ENCODE results near the gene CASP9. TPM values are rescaled to one million over a fixed set of nuclear protein-coding genes. Genes with fewer than 3 reads are reported as not detected.
"Not testable (repeated sequence)": the region's sequence is repeated elsewhere in the genome, so short reads cannot be mapped to it uniquely, and the experiment has no call there.

Gene CASP9
- total RNA-seq, 1 experiment from 2014 or later = 8.0 TPM

DNA sequence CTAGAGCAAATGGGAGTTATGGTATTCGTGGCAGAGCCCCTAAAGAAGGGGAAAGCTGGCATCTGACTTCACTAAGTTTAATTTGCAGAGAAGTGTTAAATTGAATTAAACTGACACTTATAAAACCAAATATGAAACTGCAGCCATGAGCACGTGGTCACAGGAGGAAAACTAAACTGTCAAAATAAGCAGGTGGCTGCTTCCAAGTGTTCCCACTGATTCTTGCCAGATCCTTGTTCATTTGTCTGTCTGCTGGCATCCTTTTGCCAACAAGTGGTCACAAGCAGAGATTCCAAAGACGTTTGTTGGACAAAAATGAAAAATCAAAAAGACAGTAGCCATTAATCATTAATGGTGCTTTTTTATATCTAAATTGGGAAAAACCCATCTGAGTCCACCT, 54.7 kb downstream of the CASP9 start:
- no peaks in the 10 kb centered on the region for H3K79me2 ChIP-seq (ENCODE audit: low read length)
- intact Hi-C loops (cut with micrococcal nuclease) = no loop called here
- H3K27ac ChIP-seq (ENCODE audit: low read length) = no peak overlapping the region
- no TSS peak for BruUV-seq (replicated peaks)
- no peak overlapping the region for H2AFZ ChIP-seq (ENCODE audit: low read length)
- H4K20me1 ChIP-seq (ENCODE audit: low read length) = no peaks in the 10 kb centered on the region
- H3K4me3 ChIP-seq (ENCODE audit: low read length) = no peak overlapping the region
- no peaks in the 10 kb centered on the region for H3K9me3 ChIP-seq (ENCODE audit: low read length)
- no peaks in the 10 kb centered on the region for H3K36me3 ChIP-seq (ENCODE audit: low read depth, low read length)
- POLR2A ChIA-PET (ENCODE audit: unreplicated experiment) = no interaction called here
- no peak overlapping the region for H3K9ac ChIP-seq (ENCODE audit: low read length)
- no peaks in the 10 kb centered on the region for H3K4me1 ChIP-seq (ENCODE audit: insufficient read depth, low read length)
- no peaks in the 10 kb centered on the region for H3F3A ChIP-seq (ENCODE audit: low read length, unreplicated experiment)
- H3K9me2 ChIP-seq (replicated peaks; ENCODE audit: low read length) = no peaks in the 10 kb centered on the region
- CTCF ChIA-PET = no interaction called here
- no peak for TF ChIP-seq CTCF (conservative IDR thresholded peaks at IDR 0.05; ENCODE audit: low read depth, low read length)
- no peak for TF ChIP-seq EZH2phosphoT487 (IDR thresholded peaks at IDR 0.05; ENCODE audit: borderline replicate concordance, low read length)
- TF ChIP-seq EZH2 (IDR thresholded peaks at IDR 0.05; ENCODE audit: low read length, unreplicated experiment) = no peak
- no peak for DNase-seq
- no peak overlapping the region for H3K4me2 ChIP-seq (ENCODE audit: low read length)
- H3K27me3 ChIP-seq (ENCODE audit: low read length) = no peaks in the 10 kb centered on the region
- ATAC-seq = no peak

DNA sequence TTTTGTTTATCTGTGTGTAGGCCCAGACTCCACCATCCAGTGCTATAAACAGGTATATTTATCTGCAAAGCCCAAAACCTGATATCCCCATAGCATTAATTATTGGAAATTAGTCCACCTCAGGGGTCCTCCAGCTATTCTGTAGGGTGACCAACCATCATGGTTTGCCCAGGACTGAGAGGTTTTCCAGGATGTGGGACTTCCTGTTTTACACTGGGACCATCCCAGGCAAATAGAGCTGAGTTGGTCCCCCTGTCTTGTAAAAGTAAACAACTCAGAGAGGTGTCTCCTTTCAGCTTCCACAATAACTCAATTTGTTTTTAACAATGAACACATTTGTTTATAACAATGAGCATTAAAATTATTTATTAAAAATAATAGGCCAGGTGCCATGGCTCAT, 55.9 kb downstream of the CASP9 start:
- no peak overlapping the region for H3K9ac ChIP-seq (ENCODE audit: low read length)
- intact Hi-C loops (cut with micrococcal nuclease) = no loop called here
- DNase-seq (no peak), ATAC-seq (no peak)
- POLR2A ChIA-PET (ENCODE audit: unreplicated experiment) = no interaction called here
- no peaks in the 10 kb centered on the region for H3K9me2 ChIP-seq (replicated peaks; ENCODE audit: low read length)
- H3K4me3 ChIP-seq (ENCODE audit: low read length) = no peak overlapping the region
- no TSS peak for BruUV-seq (replicated peaks)
- H2AFZ ChIP-seq (ENCODE audit: low read length) = no peak overlapping the region
- CTCF ChIA-PET = no interaction called here
- H3K4me2 ChIP-seq (ENCODE audit: low read length) = no peak overlapping the region
- H3K36me3 ChIP-seq (ENCODE audit: low read depth, low read length) = no peaks in the 10 kb centered on the region
- H3K4me1 ChIP-seq (ENCODE audit: insufficient read depth, low read length) = no peaks in the 10 kb centered on the region
- TF ChIP-seq EZH2 (IDR thresholded peaks at IDR 0.05; ENCODE audit: low read length, unreplicated experiment) (no peak), EZH2phosphoT487 (IDR thresholded peaks at IDR 0.05; ENCODE audit: borderline replicate concordance, low read length) (no peak), CTCF (conservative IDR thresholded peaks at IDR 0.05; ENCODE audit: low read depth, low read length) (no peak)
- no peaks in the 10 kb centered on the region for H3K27me3 ChIP-seq (ENCODE audit: low read length)
- no peaks in the 10 kb centered on the region for H4K20me1 ChIP-seq (ENCODE audit: low read length)
- no peaks in the 10 kb centered on the region for H3K79me2 ChIP-seq (ENCODE audit: low read length)
- no peaks in the 10 kb centered on the region for H3K9me3 ChIP-seq (ENCODE audit: low read length)
- no peak overlapping the region for H3K27ac ChIP-seq (ENCODE audit: low read length)
- no peaks in the 10 kb centered on the region for H3F3A ChIP-seq (ENCODE audit: low read length, unreplicated experiment)

DNA sequence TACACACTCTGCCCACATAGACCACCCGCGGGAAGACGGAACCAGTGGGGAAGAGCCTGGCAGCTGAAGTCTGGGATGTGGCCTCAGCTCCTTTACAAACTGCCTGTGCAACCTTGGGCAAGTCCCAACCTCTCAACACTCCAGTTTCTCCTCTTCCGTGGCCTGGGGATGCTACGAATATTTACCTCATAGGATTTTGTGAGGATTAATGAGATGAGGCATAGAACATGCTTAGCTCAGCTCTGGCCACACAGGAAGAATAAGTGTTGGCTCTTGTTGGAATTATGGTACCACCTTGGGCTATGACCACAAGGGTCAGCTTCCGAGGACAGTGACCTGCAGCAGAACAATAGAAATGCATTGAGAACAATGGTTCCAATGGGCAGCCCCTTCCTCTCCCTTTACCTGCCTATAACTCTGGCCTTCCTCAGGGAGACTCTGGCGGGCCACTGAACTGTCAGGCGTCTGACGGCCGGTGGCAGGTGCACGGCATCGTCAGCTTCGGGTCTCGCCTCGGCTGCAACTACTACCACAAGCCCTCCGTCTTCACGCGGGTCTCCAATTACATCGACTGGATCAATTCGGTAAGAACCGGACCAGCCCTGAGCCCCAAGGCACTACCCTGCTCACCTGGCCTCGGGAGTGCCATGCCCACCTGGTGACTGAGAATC, 56.9 kb downstream of the CASP9 start:
- H3K4me3 ChIP-seq (ENCODE audit: low read length); H3K27me3 ChIP-seq (ENCODE audit: low read length); H3K36me3 ChIP-seq (ENCODE audit: low read depth, low read length); BruUV-seq (replicated peaks); H3F3A ChIP-seq (ENCODE audit: low read length, unreplicated experiment); H2AFZ ChIP-seq (ENCODE audit: low read length); DNase-seq; H3K9ac ChIP-seq (ENCODE audit: low read length); CTCF ChIA-PET; H3K9me2 ChIP-seq (replicated peaks; ENCODE audit: low read length); H3K27ac ChIP-seq (ENCODE audit: low read length); ATAC-seq; H3K4me1 ChIP-seq (ENCODE audit: insufficient read depth, low read length); H4K20me1 ChIP-seq (ENCODE audit: low read length); H3K4me2 ChIP-seq (ENCODE audit: low read length); H3K9me3 ChIP-seq (ENCODE audit: low read length); POLR2A ChIA-PET (ENCODE audit: unreplicated experiment); H3K79me2 ChIP-seq (ENCODE audit: low read length); intact Hi-C loops (cut with micrococcal nuclease): not testable (repeated sequence)
